HG03378 (cell line): ENCODE measurements around the gene NAT8L.

Experiments
- ATAC-seq: cut with Tn5 transposase; IDR thresholded peaks from one replicate; pipeline ENCODE4 v1.9.1; 2021; ENCODE audit warnings: mild to moderate bottlenecking, moderate library complexity; ENCODE audit not compliant: unreplicated experiment

Gene NAT8L

DNA sequence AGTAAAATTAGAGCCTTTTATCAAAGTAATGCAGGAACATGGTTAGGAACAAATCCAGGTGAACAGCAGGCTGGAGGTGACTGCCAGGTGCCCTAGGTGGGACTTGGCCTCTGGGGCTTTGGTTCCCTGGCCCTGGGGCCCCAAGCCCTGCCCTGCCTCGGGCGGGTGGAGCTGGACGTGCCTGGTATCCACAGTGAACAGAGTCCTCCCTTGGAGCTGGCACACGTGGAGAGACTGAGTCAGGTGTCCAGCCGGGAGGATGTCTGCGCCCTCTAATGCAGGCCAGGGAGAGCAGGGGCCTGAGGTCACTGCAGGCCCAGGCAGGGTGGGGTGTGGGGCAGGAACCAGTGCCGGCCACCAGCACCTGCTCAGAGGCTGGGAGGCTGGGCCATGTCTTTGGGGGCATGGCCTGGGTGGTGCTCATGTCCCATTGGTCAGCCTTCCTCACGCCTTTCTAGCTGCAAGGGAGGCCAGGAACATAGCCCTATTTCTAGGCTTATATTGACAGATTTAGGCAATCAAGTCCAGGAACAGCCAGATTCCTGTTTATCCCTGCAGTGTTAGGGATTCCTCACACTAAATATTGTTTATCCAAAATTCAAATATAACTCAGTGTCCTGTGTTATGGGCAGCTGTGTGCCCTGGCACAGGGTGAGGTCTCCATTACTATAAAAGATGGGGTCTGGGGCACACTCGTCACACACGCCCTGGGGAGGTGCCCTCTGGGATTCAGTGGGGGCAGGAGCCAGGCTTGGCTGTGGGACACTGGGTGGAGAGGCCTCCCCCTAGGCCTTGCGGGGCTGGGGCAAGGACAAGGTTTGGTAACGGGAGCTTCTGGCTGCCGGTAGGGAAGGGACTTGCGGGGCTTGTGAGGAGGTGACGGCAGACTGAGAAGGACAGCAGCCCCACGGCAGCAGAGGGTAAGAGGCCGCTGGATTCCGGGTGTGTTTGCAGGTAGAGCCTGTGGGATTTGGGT, 14.3 kb upstream of the NAT8L start:
- ATAC-seq = no peak

- no peak for ATAC-seq
Measured at GRCh38 chr4:2045518-2045951, 13.6 kb upstream of the NAT8L start.

DNA sequence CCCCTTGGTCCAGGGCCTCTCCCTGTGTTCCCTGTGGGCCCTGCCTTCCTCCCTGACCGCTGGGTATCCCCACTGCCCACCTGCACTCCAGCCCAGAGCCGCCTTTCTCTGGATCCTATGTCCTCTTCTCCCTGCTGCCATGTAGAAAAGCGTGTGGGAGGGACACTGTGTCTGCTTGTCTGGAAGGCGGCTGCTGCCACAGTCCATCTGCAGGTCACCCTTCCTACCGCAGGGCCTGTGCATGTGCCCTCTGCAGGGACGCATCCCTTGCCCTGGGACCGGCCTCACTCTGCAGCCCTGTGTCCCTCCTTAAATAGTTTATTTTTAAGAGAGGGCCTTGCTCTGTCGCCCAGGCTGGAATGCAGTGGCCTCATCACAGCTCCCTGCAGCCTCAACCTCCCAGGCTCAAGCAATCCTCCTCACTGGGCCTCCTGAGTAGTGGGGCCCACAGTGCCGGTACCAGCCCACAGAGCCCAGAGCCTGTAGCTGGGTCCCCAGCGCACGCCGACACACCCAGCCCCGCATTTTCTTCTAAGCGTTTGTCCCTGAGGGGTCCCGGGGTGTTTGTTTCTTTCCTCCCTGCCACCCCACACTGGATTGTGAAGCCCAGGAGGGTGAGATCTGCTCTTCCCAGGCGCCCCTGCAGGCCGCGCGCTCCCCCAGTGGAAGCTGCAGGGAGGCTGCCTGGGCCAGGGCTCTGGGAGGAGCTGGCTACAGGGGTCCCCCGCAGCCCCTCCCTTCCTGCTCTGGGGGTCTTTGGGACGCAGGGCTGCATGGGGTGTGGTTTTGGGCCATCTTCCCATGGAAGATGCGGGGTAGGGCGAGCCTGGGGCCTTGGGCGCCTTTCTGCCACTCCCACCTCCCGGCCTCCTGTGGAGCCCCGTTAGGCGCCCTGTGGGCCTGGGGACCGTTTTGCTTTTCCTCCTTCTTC, 12.8 kb upstream of the NAT8L start:
- no peak for ATAC-seq

DNA sequence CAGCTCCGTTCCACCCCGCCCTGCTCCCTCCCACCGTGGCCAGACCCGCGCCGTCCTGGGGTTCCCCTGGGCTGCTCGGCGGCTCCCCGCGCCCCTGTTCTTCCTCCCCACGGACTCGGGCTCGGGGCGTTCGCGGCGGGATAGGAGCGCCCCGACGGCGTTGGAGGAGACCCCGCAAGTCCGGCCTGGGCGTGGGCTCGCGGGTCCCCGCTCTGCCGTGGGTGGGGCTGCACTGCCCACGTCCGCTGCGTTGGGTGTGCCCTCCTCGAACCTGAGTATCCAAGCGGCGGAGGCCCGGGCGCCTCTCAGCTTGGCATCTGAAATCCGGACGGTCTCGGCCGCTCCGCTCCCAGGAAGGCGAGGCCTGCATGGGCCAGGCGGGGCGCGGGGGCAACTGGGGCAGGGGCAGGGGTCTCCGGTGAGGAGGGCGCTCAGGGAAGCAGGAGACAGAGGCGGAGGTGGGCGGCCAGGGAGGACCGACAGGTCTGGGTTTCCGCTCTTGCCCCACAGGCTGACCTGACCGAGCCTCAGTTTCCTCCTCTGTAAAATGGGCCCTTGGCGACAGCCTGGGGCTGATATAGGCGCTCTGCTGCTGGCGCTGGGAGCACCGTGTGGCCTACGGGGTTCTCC, 12.0 kb upstream of the NAT8L start:
- no peak for ATAC-seq

GRCh38 chr4:2047781-2048581, 11.1 kb upstream of the NAT8L start:
- ATAC-seq = no peak

DNA sequence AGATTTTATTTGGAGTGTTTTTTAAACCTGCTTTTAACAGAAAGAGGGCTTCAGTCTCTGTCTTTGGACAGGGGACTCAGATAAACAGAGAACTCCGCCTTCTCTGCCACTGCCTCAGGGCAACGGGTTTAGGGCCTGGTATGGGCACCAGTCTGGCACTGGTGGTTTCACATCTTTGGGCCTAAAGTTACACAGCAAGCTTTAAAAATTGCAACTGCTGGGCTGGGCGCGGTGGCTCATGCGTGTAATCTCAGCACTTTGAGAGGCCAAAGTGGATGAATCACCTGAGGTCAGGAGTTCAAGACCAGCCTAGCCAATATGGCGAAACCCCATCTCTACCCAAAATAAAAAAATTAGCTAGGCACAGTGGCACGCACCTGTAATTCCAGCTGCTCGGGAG, 10.3 kb upstream of the NAT8L start:
- ATAC-seq = no peak

GRCh38 chr4:2049381-2049780, 9.7 kb upstream of the NAT8L start:
- no peak for ATAC-seq

GRCh38 chr4:2049811-2050210, 9.3 kb upstream of the NAT8L start:
- no peak for ATAC-seq

DNA sequence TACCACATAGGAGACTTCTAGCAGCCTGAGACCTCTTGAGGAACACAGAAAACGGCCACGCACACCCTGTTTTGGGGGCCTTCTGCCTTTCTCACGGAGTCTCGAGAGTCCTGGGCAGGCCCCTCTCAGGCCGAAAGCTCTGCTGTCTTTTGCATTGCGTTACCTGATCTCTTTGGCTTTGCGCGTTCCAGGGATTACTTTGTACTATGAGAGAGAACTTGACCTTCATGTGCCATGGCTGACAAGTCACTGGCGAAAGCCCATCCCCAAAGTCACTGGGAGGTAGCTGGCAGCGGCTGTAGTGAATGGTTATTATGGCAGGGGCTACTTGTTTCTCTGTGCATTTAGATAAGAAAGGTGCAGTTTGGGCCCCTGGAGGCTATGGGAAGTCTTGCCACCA, 8.0 kb upstream of the NAT8L start:
- ATAC-seq = no peak

- no peak for ATAC-seq
Measured at GRCh38 chr4:2054217-2054616, 4.9 kb upstream of the NAT8L start.

DNA sequence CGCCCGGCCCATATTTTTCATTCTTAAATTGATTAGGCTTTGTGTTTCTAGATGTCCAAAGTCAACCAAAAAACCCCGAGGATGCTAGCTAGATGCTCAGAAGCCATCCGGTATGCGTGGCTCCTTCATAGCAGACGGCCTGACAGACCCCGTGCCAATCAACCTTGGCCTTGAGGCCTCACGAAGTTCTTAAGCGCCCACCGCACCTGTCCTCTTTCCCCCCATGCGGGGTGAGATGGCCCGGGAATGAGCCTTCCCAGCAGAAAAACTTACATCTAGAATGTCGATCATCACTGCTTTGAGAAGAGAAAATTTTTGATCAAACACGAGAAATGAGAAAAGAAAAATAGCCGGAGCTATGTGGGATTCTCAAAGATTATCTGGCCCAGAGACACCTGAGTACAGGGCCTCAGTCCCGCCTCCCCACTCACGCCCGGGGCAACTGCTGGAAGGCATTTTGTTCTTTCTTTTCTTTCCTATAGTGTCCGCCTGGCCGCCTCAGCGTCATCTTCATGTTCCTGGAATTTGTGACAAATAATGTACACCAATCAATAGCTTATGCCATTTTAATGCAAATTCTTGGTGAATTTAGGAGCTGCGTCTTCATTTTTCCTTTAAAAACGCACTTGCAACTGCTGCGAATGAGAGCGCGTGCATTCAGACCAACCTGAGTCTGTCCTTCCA, 1.6 kb upstream of the NAT8L start:
- no peak for ATAC-seq

DNA sequence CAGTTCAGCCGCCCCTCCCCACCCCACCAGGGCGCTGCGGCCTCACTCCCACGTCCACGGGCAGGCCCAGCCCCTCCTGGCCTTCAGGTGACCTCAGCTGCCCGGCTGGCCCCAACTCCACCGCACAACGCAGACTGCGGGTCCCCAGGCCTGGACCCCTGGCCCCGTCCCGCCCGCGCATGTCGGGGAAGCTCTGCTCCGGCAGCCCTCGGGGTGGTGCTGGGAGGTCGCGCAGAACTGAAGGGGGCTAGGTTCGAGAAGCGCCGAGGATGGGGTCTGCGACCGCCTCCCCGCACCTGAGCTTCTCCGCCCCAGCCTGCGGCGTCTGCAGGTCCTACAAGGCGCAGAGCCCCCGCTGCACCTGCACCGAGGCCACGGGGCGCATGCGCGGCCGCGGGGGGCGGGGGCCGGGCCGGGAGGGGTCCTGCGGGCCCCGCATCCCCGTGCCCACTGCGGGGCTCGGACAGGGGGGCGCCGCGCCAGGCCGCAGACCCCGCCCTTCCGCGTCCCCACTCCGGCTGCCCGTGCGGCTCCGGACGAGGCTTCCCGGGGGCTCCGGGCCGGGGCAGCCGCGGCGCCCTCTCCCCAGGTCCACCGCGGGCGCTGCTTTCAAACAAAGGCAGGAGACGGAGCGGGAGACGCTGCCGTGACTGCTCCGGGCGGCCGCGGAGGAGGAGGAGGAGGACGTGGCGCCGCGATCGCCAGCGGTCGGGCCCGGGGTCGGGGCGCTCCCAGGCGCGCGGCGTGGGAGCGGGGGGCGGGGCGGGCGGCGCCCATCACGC, 672 bp upstream of the NAT8L start:
- no peak for ATAC-seq

GRCh38 chr4:2059726-2060602, 837 bp downstream of the NAT8L start:
- ATAC-seq = no peak

DNA sequence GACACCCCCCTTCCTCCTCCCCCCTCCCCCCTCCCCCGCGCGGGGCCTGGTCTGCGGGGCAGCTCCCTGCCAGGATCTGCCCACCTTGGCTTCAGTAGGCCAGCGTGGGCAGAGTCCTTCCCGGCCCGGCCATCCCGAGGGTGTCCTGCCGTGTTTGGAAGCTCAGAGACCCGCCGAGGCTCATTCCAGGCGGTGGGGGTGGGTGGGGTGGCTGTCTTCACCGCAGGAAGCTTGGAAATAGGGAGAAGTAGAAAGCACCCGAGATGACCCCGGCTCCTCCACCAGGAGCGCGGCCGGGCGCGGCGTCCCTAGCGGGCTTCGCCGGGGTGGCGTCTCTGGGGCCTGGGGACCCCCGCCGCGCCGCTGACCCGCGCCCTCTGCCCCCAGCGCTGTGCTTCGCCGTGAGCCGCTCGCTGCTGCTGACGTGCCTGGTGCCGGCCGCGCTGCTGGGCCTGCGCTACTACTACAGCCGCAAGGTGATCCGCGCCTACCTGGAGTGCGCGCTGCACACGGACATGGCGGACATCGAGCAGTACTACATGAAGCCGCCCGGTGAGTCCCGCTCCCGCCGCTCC, 1.6 kb downstream of the NAT8L start:
- ATAC-seq = no peak

- no peak for ATAC-seq
Measured at GRCh38 chr4:2061186-2062131, 2.3 kb downstream of the NAT8L start.

DNA sequence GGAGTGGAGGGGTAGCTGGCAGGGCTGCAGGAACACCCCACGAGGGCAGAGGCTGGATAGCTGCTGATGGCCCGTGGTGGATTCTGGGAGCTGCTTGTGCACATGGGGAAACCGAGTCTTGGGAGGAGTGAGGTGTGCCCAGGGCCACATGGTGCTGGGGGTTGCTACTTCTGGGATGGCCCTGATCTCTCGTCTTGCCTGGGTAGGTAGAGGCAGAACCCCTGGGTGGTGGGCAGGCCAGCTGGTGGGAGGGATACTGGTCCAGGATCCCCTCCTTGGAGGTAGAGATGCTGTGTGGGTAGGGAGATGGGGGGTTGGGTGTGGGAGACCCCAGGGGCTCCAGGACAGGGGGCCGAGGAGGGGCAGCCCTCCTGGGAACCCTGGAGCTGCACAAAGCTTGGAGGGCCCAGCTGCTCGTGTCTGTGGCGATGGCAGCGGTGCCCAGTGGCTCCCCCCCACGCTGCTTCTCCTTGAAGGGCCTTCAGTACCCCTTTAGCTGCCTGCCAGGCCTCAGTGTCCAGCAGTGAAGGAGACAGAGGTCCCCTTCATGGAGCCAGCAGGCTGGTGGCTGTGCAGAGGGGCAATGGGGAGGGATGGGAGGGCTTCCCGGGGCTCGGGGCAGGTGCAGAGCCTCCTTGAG, 3.2 kb downstream of the NAT8L start:
- ATAC-seq = no peak
